H9 (cell line): ENCODE data around the gene GOLGA8N. TPM values are rescaled to one million over a fixed set of nuclear protein-coding genes. Genes with fewer than 3 reads are reported as not detected.
"Not testable (repeated sequence)": the region's sequence is repeated elsewhere in the genome, so short reads cannot be mapped to it uniquely, and the experiment has no call there.

Source experiments
- DNase-seq: peaks from one replicate; pipeline ENCODE4 v3.0.0-alpha.2; 2017
- H2AFZ ChIP-seq: one replicate; pipeline ENCODE4 v1.6.1; 2013; ENCODE audit warnings: mild to moderate bottlenecking, low read length, control low read depth, moderate library complexity
- H2AK5ac ChIP-seq: 2 replicates; pipeline ENCODE4 v1.6.1; 2013; ENCODE audit warnings: low read length, control low read depth, mixed read lengths; ENCODE audit not compliant: insufficient read length
- H2BK120ac ChIP-seq: one replicate; pipeline ENCODE4 v1.6.1; 2013; ENCODE audit warnings: low read depth, mild to moderate bottlenecking, low read length, control low read depth, inconsistent platforms; ENCODE audit not compliant: poor library complexity, severe bottlenecking
- H2BK12ac ChIP-seq: 2 replicates; pipeline ENCODE4 v1.6.1; 2013; ENCODE audit warnings: low read length, control low read depth, mixed read lengths, low read depth; ENCODE audit not compliant: insufficient read length
- H2BK15ac ChIP-seq: 2 replicates; pipeline ENCODE4 v1.6.1; 2013; ENCODE audit warnings: low read depth, low read length, control low read depth
- H2BK20ac ChIP-seq: one replicate; pipeline ENCODE4 v1.6.1; 2013; ENCODE audit warnings: low read depth, mild to moderate bottlenecking, low read length, control low read depth, inconsistent platforms; ENCODE audit not compliant: poor library complexity, severe bottlenecking
- H2BK5ac ChIP-seq: 2 replicates; pipeline ENCODE4 v1.6.1; 2013; ENCODE audit warnings: low read length, control low read depth, mixed read lengths; ENCODE audit not compliant: insufficient read length
- H3K14ac ChIP-seq: 2 replicates; pipeline ENCODE4 v1.6.1; 2013; ENCODE audit warnings: low read length, control low read depth; ENCODE audit not compliant: insufficient read depth
- H3K18ac ChIP-seq: 2 replicates; pipeline ENCODE4 v1.6.1; 2013; ENCODE audit warnings: low read depth, mild to moderate bottlenecking, mixed read lengths, low read length, control low read depth; ENCODE audit not compliant: insufficient read length
- H3K23ac ChIP-seq: 2 replicates; pipeline ENCODE4 v1.6.1; 2013; ENCODE audit warnings: low read length, control low read depth, mixed read lengths, low read depth; ENCODE audit not compliant: insufficient read length
- H3K23me2 ChIP-seq: 2 replicates; pipeline ENCODE4 v1.6.1; 2013; ENCODE audit warnings: low read depth, mild to moderate bottlenecking, mixed read lengths, low read length, control low read depth; ENCODE audit not compliant: insufficient read length, poor library complexity, severe bottlenecking
- H3K27ac ChIP-seq: 2 replicates; pipeline ENCODE4 v1.5.1; 2013; ENCODE audit warnings: low read length, control low read depth, mixed read lengths, low read depth; ENCODE audit not compliant: insufficient read length
- H3K27me3 ChIP-seq: 2 replicates; pipeline ENCODE4 v1.6.1; 2013; ENCODE audit warnings: low read length, control low read depth, inconsistent platforms; ENCODE audit not compliant: insufficient read depth
- H3K4ac ChIP-seq: 2 replicates; pipeline ENCODE4 v1.6.1; 2013; ENCODE audit warnings: low read depth, mild to moderate bottlenecking, control low read depth, inconsistent platforms, low read length, moderate library complexity
- H3K4me1 ChIP-seq: 2 replicates; pipeline ENCODE4 v1.6.1; 2013; ENCODE audit warnings: low read length, control low read depth, inconsistent platforms; ENCODE audit not compliant: insufficient read depth
- H3K4me2 ChIP-seq: 2 replicates; pipeline ENCODE4 v1.6.1; 2013; ENCODE audit warnings: low read length, control low read depth, mixed read lengths; ENCODE audit not compliant: insufficient read length, insufficient read depth
- H3K56ac ChIP-seq: 2 replicates; pipeline ENCODE4 v1.6.1; 2013; ENCODE audit warnings: low read depth, mild to moderate bottlenecking, mixed read lengths, low read length, control low read depth; ENCODE audit not compliant: insufficient read length
- H3K79me1 ChIP-seq: 2 replicates; pipeline ENCODE4 v1.6.1; 2013; ENCODE audit warnings: low read depth, mild to moderate bottlenecking, moderate library complexity, low read length, control low read depth, inconsistent platforms; ENCODE audit not compliant: insufficient read depth, poor library complexity, severe bottlenecking
- H3K79me2 ChIP-seq: 2 replicates; pipeline ENCODE4 v1.6.1; 2013; ENCODE audit warnings: low read length, control low read depth, inconsistent platforms; ENCODE audit not compliant: insufficient read depth
- H3K9ac ChIP-seq: 2 replicates; pipeline ENCODE4 v1.6.1; 2013; ENCODE audit warnings: low read length, control low read depth, mixed read lengths; ENCODE audit not compliant: insufficient read length; ENCODE audit errors: extremely low read depth
- H3K9me3 ChIP-seq: one replicate; pipeline ENCODE4 v1.6.1; 2013; ENCODE audit warnings: low read depth, low read length, inconsistent platforms; ENCODE audit not compliant: control insufficient read depth
- H3T11ph ChIP-seq: one replicate; pipeline ENCODE4 v1.6.1; 2013; ENCODE audit warnings: mild to moderate bottlenecking, low read length, control low read depth, inconsistent platforms
- H4K20me1 ChIP-seq: one replicate; pipeline ENCODE4 v1.6.1; 2013; ENCODE audit not compliant: control insufficient read depth, insufficient read length, insufficient read depth
- H4K5ac ChIP-seq: 2 replicates; pipeline ENCODE4 v1.6.1; 2013; ENCODE audit warnings: low read depth, mild to moderate bottlenecking, mixed read lengths, low read length, control low read depth; ENCODE audit not compliant: insufficient read length
- H4K8ac ChIP-seq: replicated peaks from 2 replicates; pipeline ENCODE4 v1.6.1; 2013; ENCODE audit warnings: low read length, control low read depth, mixed read lengths, low read depth; ENCODE audit not compliant: insufficient read length
- H4K91ac ChIP-seq: 2 replicates; pipeline ENCODE4 v1.6.1; 2013; ENCODE audit warnings: low read depth, mild to moderate bottlenecking, moderate library complexity, mixed read lengths, low read length, control low read depth; ENCODE audit not compliant: insufficient read length
- H3K27ac Mint-ChIP-seq, 3 experiments: 2 replicates in 2 of 3; 3 replicates in 1 of 3; pipeline ENCODE4 v1.8.0; 2020 to 2021; ENCODE audit warnings: mixed read lengths in 3 of 3, mild to moderate bottlenecking in 1 of 3, moderate library complexity in 1 of 3
- H3K27me3 Mint-ChIP-seq: 2 replicates; pipeline ENCODE4 v1.8.0; 2021; ENCODE audit warnings: low read depth, mild to moderate bottlenecking, moderate library complexity, mixed read lengths
- H3K36me3 Mint-ChIP-seq, 3 experiments: 2 replicates in 2 of 3; 3 replicates in 1 of 3; pipeline ENCODE4 v1.8.0; 2020 to 2021; ENCODE audit warnings: low read depth in 3 of 3, mixed read lengths in 3 of 3; ENCODE audit not compliant: insufficient read depth in 1 of 3
- H3K4me1 Mint-ChIP-seq, 2 experiments: 2 replicates each; pipeline ENCODE4 v1.8.0; 2020; ENCODE audit warnings: mixed read lengths in 2 of 2
- H3K4me3 Mint-ChIP-seq, 2 experiments: 2 replicates in 1 of 2; 3 replicates in 1 of 2; pipeline ENCODE4 v1.8.0; 2020 to 2021; ENCODE audit warnings: mild to moderate bottlenecking in 2 of 2, mixed read lengths in 2 of 2, moderate library complexity in 1 of 2
- H3K9me3 Mint-ChIP-seq, 2 experiments: 2 replicates in 1 of 2; 3 replicates in 1 of 2; pipeline ENCODE4 v1.8.0; 2020; ENCODE audit warnings: mild to moderate bottlenecking in 2 of 2, mixed read lengths in 2 of 2, moderate library complexity in 1 of 2
- WGBS: extraction: QIAGEN DNeasy Blood & Tissue Kit; methylation state at CpG from one replicate; pipeline ENCODE4 v1.1.7; 2013; ENCODE audit warnings: missing lambda C conversion rate, low lambda C conversion rate, mixed read lengths; ENCODE audit not compliant: insufficient read length; ENCODE audit errors: extremely low coverage; 5-methylcytosine and 5-hydroxymethylcytosine counted together
- total RNA-seq: library from RNA; stranded (reverse); gene quantifications from 2 replicates; pipeline ENCODE4 v1.2.1, GENCODE V29; 2021

Gene GOLGA8N
- total RNA-seq, 1 experiment from 2014 or later: 0.50 TPM

DNA sequence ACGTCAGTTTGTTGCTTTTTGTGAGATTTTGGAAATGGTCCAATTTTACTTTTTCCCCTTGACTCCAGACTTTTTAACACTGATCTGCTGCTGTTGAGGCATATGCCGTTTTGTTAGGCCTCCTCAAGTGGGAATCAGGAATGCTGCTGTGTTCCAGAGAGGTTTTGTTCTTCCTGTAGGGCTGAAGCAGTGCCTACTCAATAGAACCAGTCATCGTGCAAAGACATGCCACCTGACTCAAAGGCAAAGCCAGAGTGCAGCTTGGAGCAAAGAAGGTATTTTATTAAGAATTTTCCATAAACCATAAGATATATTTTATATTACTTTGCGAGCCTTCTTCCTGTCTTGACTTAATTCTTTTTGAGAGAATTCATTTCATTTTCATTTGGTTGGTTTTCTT lies 7.4 kb upstream of the GOLGA8N start:
- not testable (repeated sequence) for H2BK5ac ChIP-seq, H3K23ac ChIP-seq, H3K4ac ChIP-seq, H3T11ph ChIP-seq, H3K4me1 ChIP-seq, H3K9me3 ChIP-seq, H2BK120ac ChIP-seq, H3K27ac Mint-ChIP-seq, H3K79me1 ChIP-seq, H4K91ac ChIP-seq, H2BK20ac ChIP-seq, H2AK5ac ChIP-seq, H3K18ac ChIP-seq, H3K14ac ChIP-seq, H4K8ac ChIP-seq, H3K27me3 ChIP-seq, H3K56ac ChIP-seq, H2BK12ac ChIP-seq, H4K5ac ChIP-seq, H3K4me3 Mint-ChIP-seq, H3K79me2 ChIP-seq, H3K23me2 ChIP-seq, H2AFZ ChIP-seq, H3K36me3 Mint-ChIP-seq, H2BK15ac ChIP-seq, H3K4me1 Mint-ChIP-seq, H3K27ac ChIP-seq, H3K27me3 Mint-ChIP-seq, H3K4me2 ChIP-seq, DNase-seq, H3K9me3 Mint-ChIP-seq, H3K9ac ChIP-seq, H4K20me1 ChIP-seq
- no CpG with 5 or more reads among the region's 4 CpGs for WGBS

DNA sequence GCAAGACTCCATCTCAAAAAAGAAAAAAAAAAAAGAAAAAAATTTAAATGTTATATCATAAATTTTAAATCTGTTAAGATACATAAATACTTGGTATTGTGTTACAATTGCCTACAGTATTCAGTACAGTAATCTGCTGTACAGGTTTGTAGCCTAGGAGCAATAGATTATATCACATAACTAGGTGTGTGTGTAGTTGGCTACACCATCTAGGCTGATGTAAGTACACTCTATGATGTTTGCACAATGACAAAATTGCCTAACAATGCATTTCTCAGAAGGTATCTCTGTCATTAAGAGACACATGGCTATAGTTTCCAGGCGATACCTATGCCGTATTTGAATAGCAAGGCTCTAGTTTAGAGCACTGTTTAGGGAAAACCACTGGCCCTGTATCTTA lies 16.3 kb downstream of the GOLGA8N start:
- not testable (repeated sequence) for H3K23me2 ChIP-seq, H3K9me3 Mint-ChIP-seq, H3K36me3 Mint-ChIP-seq, H4K8ac ChIP-seq, H4K5ac ChIP-seq, H3K9me3 ChIP-seq, H3K4me1 ChIP-seq, H4K20me1 ChIP-seq, H3K18ac ChIP-seq, H3K27ac Mint-ChIP-seq, H3K9ac ChIP-seq, H4K91ac ChIP-seq, H3K27me3 ChIP-seq, H3K4ac ChIP-seq, H3K14ac ChIP-seq, H3K79me2 ChIP-seq, H3K4me2 ChIP-seq, H2AFZ ChIP-seq, H2BK15ac ChIP-seq, H2BK20ac ChIP-seq, H2AK5ac ChIP-seq, H3K56ac ChIP-seq, DNase-seq, H3K27ac ChIP-seq, H2BK120ac ChIP-seq, H3K23ac ChIP-seq, H2BK5ac ChIP-seq, H3T11ph ChIP-seq, H3K79me1 ChIP-seq, H3K4me1 Mint-ChIP-seq, H3K4me3 Mint-ChIP-seq, H3K27me3 Mint-ChIP-seq, H2BK12ac ChIP-seq
- no CpG with 5 or more reads among the region's 2 CpGs for WGBS
